ENCODE data around the gene INSRR. TPM values are rescaled to one million over a fixed set of nuclear protein-coding genes. Genes with fewer than 3 reads are reported as not detected.

INSRR gene
- total RNA-seq, 4 donors from 2014 or later = under 0.01 to 0.60 (median 0.20) TPM

GRCh38 chr1:156834322-156834721 is 24.6 kb downstream of the INSRR start:
- Histone ChIP-seq H3K27ac (no peak overlapping the region), H3K4me1 (no peaks in the 10 kb centered on the region), H3K4me3 (no peak overlapping the region), H3K27me3 (peaks cover 0 to 35% of the 10 kb centered on the region in 2 donors), H3K9me3 (no peaks in the 10 kb centered on the region), H3K36me3 (no peaks in the 10 kb centered on the region)
- TF ChIP-seq CTCF (IDR thresholded peaks at IDR 0.05) (no peak), POLR2A (IDR thresholded peaks at IDR 0.05) (no peak), EP300 (IDR thresholded peaks at IDR 0.05) (no peak)
- WGBS, 2 donors = 68 to 70% methylated on average over 3 of the region's 3 CpGs
- DNase-seq (ENCODE audit: low spot score in 2 of 2) = no peak

DNA sequence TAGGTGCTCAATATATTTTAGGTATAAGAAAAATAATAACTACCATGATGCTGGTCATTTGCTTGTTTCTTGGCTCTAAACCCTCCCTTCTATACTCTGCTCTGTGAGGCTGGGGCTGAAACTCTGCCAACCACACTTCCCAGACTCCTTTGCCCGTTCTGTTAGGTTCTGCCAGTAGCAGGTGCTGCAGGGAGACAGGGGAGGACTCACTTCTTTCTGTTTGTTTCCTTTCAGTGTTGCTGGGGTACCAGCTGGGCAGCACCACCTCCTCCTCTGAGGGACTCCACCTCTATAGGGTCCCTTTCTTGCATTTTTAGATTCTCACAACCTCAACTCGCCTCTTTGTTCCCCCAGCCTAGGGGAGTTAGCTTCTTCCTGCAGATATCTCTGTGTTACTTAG is 25.3 kb downstream of the INSRR start:
- no peak for DNase-seq (ENCODE audit: low spot score in 2 of 2)
- no peaks in the 10 kb centered on the region for H3K9me3 ChIP-seq
- H3K27me3 ChIP-seq = peaks cover 0 to 30% of the 10 kb centered on the region in 2 donors
- no peaks in the 10 kb centered on the region for H3K36me3 ChIP-seq
- H3K4me3 ChIP-seq = no peak overlapping the region
- no peak overlapping the region for H3K27ac ChIP-seq
- TF ChIP-seq EP300 (IDR thresholded peaks at IDR 0.05) = no peak
- no peak for TF ChIP-seq CTCF (IDR thresholded peaks at IDR 0.05)
- no peak for TF ChIP-seq POLR2A (IDR thresholded peaks at IDR 0.05)
- no peaks in the 10 kb centered on the region for H3K4me1 ChIP-seq
- 57 to 62% methylated on average over 2 of the region's 2 CpGs for WGBS, 2 donors

GRCh38 chr1:156832434-156832833 is 26.5 kb downstream of the INSRR start:
- Histone ChIP-seq H3K36me3 (no peaks in the 10 kb centered on the region), H3K4me3 (no peak overlapping the region), H3K27me3 (peaks cover 0 to 29% of the 10 kb centered on the region in 2 donors), H3K9me3 (no peaks in the 10 kb centered on the region), H3K4me1 (no peaks in the 10 kb centered on the region), H3K27ac (no peak overlapping the region)
- no peak for TF ChIP-seq CTCF (IDR thresholded peaks at IDR 0.05)
- TF ChIP-seq POLR2A (IDR thresholded peaks at IDR 0.05) = no peak
- TF ChIP-seq EP300 (IDR thresholded peaks at IDR 0.05) = no peak
- WGBS, 2 donors = 54 to 58% methylated on average over 5 of the region's 5 CpGs
- no peak for DNase-seq (ENCODE audit: low spot score in 2 of 2)

GRCh38 chr1:156828400-156829124 is 30.4 kb downstream of the INSRR start:
- Histone ChIP-seq H3K4me1 (no peaks in the 10 kb centered on the region), H3K27ac (no peak overlapping the region), H3K27me3 (peaks cover 0 to 9% of the 10 kb centered on the region in 2 donors), H3K36me3 (no peaks in the 10 kb centered on the region), H3K9me3 (no peaks in the 10 kb centered on the region), H3K4me3 (no peak overlapping the region)
- DNase-seq (ENCODE audit: low spot score in 2 of 2) = no peak
- 63 to 70% methylated on average over 18 of the region's 18 CpGs for WGBS, 2 donors
- TF ChIP-seq CTCF (IDR thresholded peaks at IDR 0.05) (no peak), EP300 (IDR thresholded peaks at IDR 0.05) (no peak), POLR2A (IDR thresholded peaks at IDR 0.05) (no peak)

DNA sequence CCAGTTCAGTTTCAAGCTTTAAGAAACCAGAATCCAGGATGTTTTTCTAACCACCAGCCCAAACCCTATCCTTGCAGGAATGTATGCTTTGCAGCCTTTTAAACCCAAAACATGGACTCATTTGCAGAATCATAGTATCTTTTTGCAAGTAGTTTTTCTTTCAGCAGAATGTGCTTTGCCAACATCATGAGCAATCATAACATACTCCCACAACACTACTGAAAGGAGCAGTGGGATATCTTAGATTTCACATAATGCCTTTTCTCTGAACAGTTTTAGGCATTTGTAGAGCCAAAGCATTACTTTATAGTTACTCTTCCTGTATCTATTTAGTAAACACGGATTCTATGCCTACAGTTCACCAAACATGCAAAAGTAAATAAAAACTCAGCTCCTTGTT is 32.3 kb downstream of the INSRR start:
- Histone ChIP-seq H3K36me3 (no peaks in the 10 kb centered on the region), H3K27ac (no peak overlapping the region), H3K4me3 (no peak overlapping the region), H3K27me3 (no peaks in the 10 kb centered on the region), H3K9me3 (no peaks in the 10 kb centered on the region), H3K4me1 (no peaks in the 10 kb centered on the region)
- DNase-seq (ENCODE audit: low spot score in 2 of 2) = no peak
- no peak for TF ChIP-seq EP300 (IDR thresholded peaks at IDR 0.05)
- no peak for TF ChIP-seq CTCF (IDR thresholded peaks at IDR 0.05)
- no peak for TF ChIP-seq POLR2A (IDR thresholded peaks at IDR 0.05)
- 40 to 45% methylated on average over 1 of the region's 1 CpG for WGBS, 2 donors
